Retinal pigment epithelial cell (primary cell): ENCODE results near the gene LMBR1.
"Not testable (repeated sequence)": the region's sequence is repeated elsewhere in the genome, so short reads cannot be mapped to it uniquely, and the experiment has no call there.

Experiments
- DNase-seq: peaks from one replicate; pipeline ENCODE4 v3.0.0-alpha.2; 2010; ENCODE audit warnings: low read depth
- H3K4me3 ChIP-seq: 2 replicates; pipeline ENCODE4 v1.5.1; 2011; ENCODE audit warnings: mild to moderate bottlenecking, low read length, control low read depth, moderate library complexity
- CTCF ChIP-seq: conservative IDR thresholded peaks from 2 replicates; pipeline ENCODE4 v1.5.1; 2011; ENCODE audit warnings: low read depth, low read length, control low read depth, inconsistent platforms

Gene LMBR1

DNA sequence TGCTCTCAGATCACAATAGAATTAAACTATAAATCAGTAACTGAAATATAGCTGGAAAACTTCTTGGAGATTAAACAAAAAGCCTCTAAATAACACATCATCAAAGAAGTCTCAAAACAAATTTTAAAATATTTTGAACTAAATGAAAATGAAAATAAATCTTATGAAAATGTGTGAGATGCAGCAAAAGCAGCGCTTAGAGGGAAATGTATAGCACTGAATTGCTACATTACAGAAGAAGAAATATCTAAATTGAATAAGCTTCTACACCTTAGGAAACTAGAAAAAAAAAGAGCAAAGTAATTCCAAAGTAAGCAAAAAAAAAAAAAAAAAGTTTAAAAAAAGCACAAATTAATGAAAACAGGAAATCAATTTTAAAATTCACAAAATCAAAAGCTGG is 35.2 kb downstream of the LMBR1 start:
- no peak overlapping the region for H3K4me3 ChIP-seq
- TF ChIP-seq CTCF: no peak
- DNase-seq: no peak

DNA sequence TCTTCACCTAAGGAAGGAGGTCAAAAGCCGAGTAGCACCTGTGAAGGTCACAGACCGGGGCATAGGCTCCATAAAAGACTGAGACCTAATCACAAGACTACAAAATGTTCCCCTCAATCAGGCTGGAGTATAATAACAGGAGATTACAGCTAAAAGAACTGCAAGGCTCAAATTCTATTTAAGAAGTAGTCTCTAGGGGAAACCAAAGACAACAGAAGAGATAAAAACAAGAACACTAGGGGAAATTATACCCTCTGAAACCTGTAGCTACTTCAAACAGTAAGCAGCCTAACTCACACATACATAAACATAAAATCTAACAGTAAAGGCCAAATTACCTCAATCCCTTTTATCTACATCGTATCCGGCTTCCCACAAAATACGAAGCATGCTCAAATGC is 38.3 kb downstream of the LMBR1 start:
- H3K4me3 ChIP-seq: no peak overlapping the region
- DNase-seq: no peak
- TF ChIP-seq CTCF: no peak

DNA sequence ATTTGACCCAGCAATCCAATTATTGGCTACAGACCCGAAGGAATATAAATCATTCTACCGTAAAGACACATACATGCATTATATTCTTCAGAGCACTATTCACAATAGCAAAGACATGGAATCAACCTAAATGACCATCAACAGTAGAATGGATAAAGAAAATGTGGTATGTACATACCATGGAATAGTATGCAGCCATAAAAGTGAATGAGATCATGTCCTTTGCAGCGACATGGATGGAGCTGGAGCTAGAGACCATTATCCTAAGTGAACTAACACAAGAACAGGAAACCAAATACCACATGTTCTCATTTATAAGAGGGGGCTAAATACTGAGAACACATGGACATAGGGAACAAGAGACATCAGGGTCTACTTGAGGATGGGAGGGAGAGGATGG is 44.0 kb downstream of the LMBR1 start:
- no peak overlapping the region for H3K4me3 ChIP-seq
- no peak for TF ChIP-seq CTCF
- no peak for DNase-seq

DNA sequence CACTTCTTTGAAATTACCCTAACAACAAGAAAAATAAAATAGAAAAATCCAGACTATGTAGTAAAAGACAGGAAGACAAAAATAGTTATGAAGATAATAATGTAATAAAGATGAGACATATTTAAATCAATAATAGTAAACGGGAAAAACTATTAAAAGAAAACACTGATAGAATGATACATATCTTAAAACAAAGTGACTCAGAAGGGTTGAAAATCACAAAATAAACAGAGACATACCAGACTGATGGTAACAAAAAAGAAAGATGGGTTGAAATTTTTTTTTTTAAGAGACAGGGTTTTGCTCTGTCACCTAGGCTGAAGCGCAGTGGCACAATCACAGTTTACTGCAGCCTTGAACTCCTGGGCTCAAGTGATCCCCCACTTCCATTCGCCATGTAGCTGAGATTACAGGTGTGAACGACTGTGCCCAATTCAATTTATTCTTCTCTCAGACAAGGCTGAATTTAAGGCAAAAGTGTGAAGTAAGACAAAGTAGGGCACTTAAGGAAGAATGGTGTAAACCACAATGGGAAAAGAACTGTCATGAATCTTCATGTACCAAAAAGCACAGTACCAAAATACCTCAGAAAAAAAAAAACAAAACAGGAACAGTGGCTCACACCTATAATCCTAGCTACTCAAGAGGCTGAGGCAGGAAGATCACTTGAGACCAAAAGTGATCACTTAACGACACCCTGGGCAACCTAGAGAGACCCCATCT is 47.4 kb downstream of the LMBR1 start:
- H3K4me3 ChIP-seq: no peak overlapping the region
- no peak for DNase-seq
- TF ChIP-seq CTCF: no peak

DNA sequence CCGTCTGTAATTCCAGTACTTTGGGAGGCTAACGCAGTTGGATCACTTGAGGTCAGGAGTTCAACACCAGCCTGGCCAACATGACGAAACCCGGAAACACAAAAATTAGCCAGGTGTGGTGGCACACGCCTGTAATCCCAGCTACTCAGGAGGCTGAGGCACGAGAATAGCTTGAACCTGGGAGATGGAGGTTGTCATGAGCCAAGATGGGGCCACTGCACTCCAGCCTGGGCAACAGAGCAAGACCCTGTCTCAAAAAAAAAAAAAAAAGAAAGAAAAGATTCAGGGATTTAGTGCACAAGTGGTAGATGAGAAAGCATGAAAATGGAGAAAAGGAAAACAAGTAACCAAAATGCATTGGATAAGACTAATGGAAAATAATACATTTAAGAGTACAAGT is 49.4 kb downstream of the LMBR1 start:
- not testable (repeated sequence) for DNase-seq

GRCh38 chr7:156843157-156843556 is 49.8 kb downstream of the LMBR1 start:
- no peak for TF ChIP-seq CTCF
- H3K4me3 ChIP-seq: no peak overlapping the region
- no peak for DNase-seq

More for the DNA sequence above, 49.4 kb downstream of the LMBR1 start:
- H3K4me3 ChIP-seq: not testable (repeated sequence)

DNA sequence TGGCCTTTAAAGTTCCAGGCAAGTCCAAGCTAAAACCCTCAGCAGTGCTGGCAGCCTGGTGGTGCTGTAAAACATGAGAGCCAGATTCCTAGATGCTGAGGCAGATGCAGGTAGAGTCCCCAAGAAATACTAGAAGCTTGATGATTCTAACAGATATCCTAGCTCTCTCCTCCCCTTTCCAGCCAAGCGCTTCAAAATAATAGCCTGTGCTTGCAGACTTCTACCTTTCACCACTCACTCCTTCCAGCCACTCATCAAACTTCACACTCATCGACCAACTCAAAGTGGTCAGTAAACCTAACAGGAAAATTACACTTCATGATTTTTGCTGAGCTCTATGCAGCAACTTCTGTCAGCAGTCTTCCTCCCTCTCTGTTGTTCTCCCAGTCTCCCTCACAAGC is 50.2 kb downstream of the LMBR1 start:
- H3K4me3 ChIP-seq: no peak overlapping the region
- no peak for DNase-seq
- no peak for TF ChIP-seq CTCF
